ENCODE results near the gene FETUB.

FETUB gene

GRCh38 chr3:186617036-186617946, 22.9 kb upstream of the FETUB start:
- no peaks in the 10 kb centered on the region for H3K27me3 ChIP-seq (ENCODE audit: control insufficient read depth, insufficient read depth, low read length)
- H3K9ac ChIP-seq (ENCODE audit: low read length), result no peak overlapping the region
- no peaks in the 10 kb centered on the region for H3K4me1 ChIP-seq (ENCODE audit: control insufficient read depth, insufficient read depth, low read length)
- H3K27ac ChIP-seq (ENCODE audit: low read depth, low read length), result no peak overlapping the region
- H3K4me3 ChIP-seq (ENCODE audit: low read length), result peak overlapping the region; percentile 46
- no peaks in the 10 kb centered on the region for H3K36me3 ChIP-seq (ENCODE audit: control insufficient read depth, insufficient read depth, low read length)

GRCh38 chr3:186618318-186618938, 21.8 kb upstream of the FETUB start:
- H3K27ac ChIP-seq (ENCODE audit: low read depth, low read length), result no peak overlapping the region
- no peak overlapping the region for H3K4me3 ChIP-seq (ENCODE audit: low read length)
- H3K27me3 ChIP-seq (ENCODE audit: control insufficient read depth, insufficient read depth, low read length), result no peaks in the 10 kb centered on the region
- H3K36me3 ChIP-seq (ENCODE audit: control insufficient read depth, insufficient read depth, low read length), result no peaks in the 10 kb centered on the region
- no peak overlapping the region for H3K9ac ChIP-seq (ENCODE audit: low read length)
- H3K4me1 ChIP-seq (ENCODE audit: control insufficient read depth, insufficient read depth, low read length), result no peaks in the 10 kb centered on the region

- Histone ChIP-seq H3K9ac (ENCODE audit: low read length) (no peak overlapping the region), H3K27me3 (ENCODE audit: control insufficient read depth, insufficient read depth, low read length) (no peaks in the 10 kb centered on the region), H3K4me3 (ENCODE audit: low read length) (no peak overlapping the region), H3K36me3 (ENCODE audit: control insufficient read depth, insufficient read depth, low read length) (no peaks in the 10 kb centered on the region), H3K27ac (ENCODE audit: low read depth, low read length) (no peak overlapping the region), H3K4me1 (ENCODE audit: control insufficient read depth, insufficient read depth, low read length) (no peaks in the 10 kb centered on the region)
Observed at GRCh38 chr3:186619787-186620212, 20.4 kb upstream of the FETUB start.

- Histone ChIP-seq H3K4me1 (ENCODE audit: control insufficient read depth, insufficient read depth, low read length) (no peaks in the 10 kb centered on the region), H3K4me3 (ENCODE audit: low read length) (no peak overlapping the region), H3K9ac (ENCODE audit: low read length) (no peak overlapping the region), H3K27ac (ENCODE audit: low read depth, low read length) (no peak overlapping the region), H3K36me3 (ENCODE audit: control insufficient read depth, insufficient read depth, low read length) (no peaks in the 10 kb centered on the region), H3K27me3 (ENCODE audit: control insufficient read depth, insufficient read depth, low read length) (no peaks in the 10 kb centered on the region)
Observed at GRCh38 chr3:186620213-186621092, 19.7 kb upstream of the FETUB start.

GRCh38 chr3:186621894-186622650, 18.1 kb upstream of the FETUB start:
- H3K36me3 ChIP-seq (ENCODE audit: control insufficient read depth, insufficient read depth, low read length), result no peaks in the 10 kb centered on the region
- H3K27me3 ChIP-seq (ENCODE audit: control insufficient read depth, insufficient read depth, low read length), result no peaks in the 10 kb centered on the region

GRCh38 chr3:186622651-186623310, 17.4 kb upstream of the FETUB start:
- Histone ChIP-seq H3K36me3 (ENCODE audit: control insufficient read depth, insufficient read depth, low read length) (no peaks in the 10 kb centered on the region), H3K9ac (ENCODE audit: low read length) (no peak overlapping the region), H3K4me1 (ENCODE audit: control insufficient read depth, insufficient read depth, low read length) (no peaks in the 10 kb centered on the region), H3K27ac (ENCODE audit: low read depth, low read length) (no peak overlapping the region), H3K4me3 (ENCODE audit: low read length) (no peak overlapping the region), H3K27me3 (ENCODE audit: control insufficient read depth, insufficient read depth, low read length) (no peaks in the 10 kb centered on the region)

More at GRCh38 chr3:186621894-186622650, 18.1 kb upstream of the FETUB start:
- H3K4me3 ChIP-seq (ENCODE audit: low read length), result no peak overlapping the region
- H3K27ac ChIP-seq (ENCODE audit: low read depth, low read length), result no peak overlapping the region
- H3K4me1 ChIP-seq (ENCODE audit: control insufficient read depth, insufficient read depth, low read length), result no peaks in the 10 kb centered on the region
- no peak overlapping the region for H3K9ac ChIP-seq (ENCODE audit: low read length)

GRCh38 chr3:186624598-186624997, 15.6 kb upstream of the FETUB start:
- H3K9ac ChIP-seq (ENCODE audit: low read length), result no peak overlapping the region
- no peaks in the 10 kb centered on the region for H3K4me1 ChIP-seq (ENCODE audit: control insufficient read depth, insufficient read depth, low read length)
- no peak overlapping the region for H3K27ac ChIP-seq (ENCODE audit: low read depth, low read length)
- no peak overlapping the region for H3K4me3 ChIP-seq (ENCODE audit: low read length)
- H3K36me3 ChIP-seq (ENCODE audit: control insufficient read depth, insufficient read depth, low read length), result no peaks in the 10 kb centered on the region
- H3K27me3 ChIP-seq (ENCODE audit: control insufficient read depth, insufficient read depth, low read length), result no peaks in the 10 kb centered on the region

GRCh38 chr3:186625600-186626042, 14.6 kb upstream of the FETUB start:
- Histone ChIP-seq H3K4me3 (ENCODE audit: low read length) (no peak overlapping the region), H3K4me1 (ENCODE audit: control insufficient read depth, insufficient read depth, low read length) (no peaks in the 10 kb centered on the region), H3K27ac (ENCODE audit: low read depth, low read length) (no peak overlapping the region), H3K36me3 (ENCODE audit: control insufficient read depth, insufficient read depth, low read length) (no peaks in the 10 kb centered on the region), H3K9ac (ENCODE audit: low read length) (no peak overlapping the region), H3K27me3 (ENCODE audit: control insufficient read depth, insufficient read depth, low read length) (no peaks in the 10 kb centered on the region)

- no peak overlapping the region for H3K27ac ChIP-seq (ENCODE audit: low read depth, low read length)
- H3K27me3 ChIP-seq (ENCODE audit: control insufficient read depth, insufficient read depth, low read length), result no peaks in the 10 kb centered on the region
- H3K36me3 ChIP-seq (ENCODE audit: control insufficient read depth, insufficient read depth, low read length), result no peaks in the 10 kb centered on the region
- no peak overlapping the region for H3K4me3 ChIP-seq (ENCODE audit: low read length)
- H3K4me1 ChIP-seq (ENCODE audit: control insufficient read depth, insufficient read depth, low read length), result no peaks in the 10 kb centered on the region
- H3K9ac ChIP-seq (ENCODE audit: low read length), result no peak overlapping the region
Observed at GRCh38 chr3:186626254-186626847, 13.8 kb upstream of the FETUB start.

- Histone ChIP-seq H3K9ac (ENCODE audit: low read length) (no peak overlapping the region), H3K36me3 (ENCODE audit: control insufficient read depth, insufficient read depth, low read length) (no peaks in the 10 kb centered on the region), H3K4me3 (ENCODE audit: low read length) (no peak overlapping the region), H3K4me1 (ENCODE audit: control insufficient read depth, insufficient read depth, low read length) (no peaks in the 10 kb centered on the region), H3K27me3 (ENCODE audit: control insufficient read depth, insufficient read depth, low read length) (no peaks in the 10 kb centered on the region), H3K27ac (ENCODE audit: low read depth, low read length) (no peak overlapping the region)
Observed at GRCh38 chr3:186627852-186628414, 12.3 kb upstream of the FETUB start.

GRCh38 chr3:186628756-186629155, 11.4 kb upstream of the FETUB start:
- no peaks in the 10 kb centered on the region for H3K4me1 ChIP-seq (ENCODE audit: control insufficient read depth, insufficient read depth, low read length)
- no peak overlapping the region for H3K4me3 ChIP-seq (ENCODE audit: low read length)
- H3K36me3 ChIP-seq (ENCODE audit: control insufficient read depth, insufficient read depth, low read length), result no peaks in the 10 kb centered on the region
- H3K9ac ChIP-seq (ENCODE audit: low read length), result no peak overlapping the region
- H3K27me3 ChIP-seq (ENCODE audit: control insufficient read depth, insufficient read depth, low read length), result no peaks in the 10 kb centered on the region
- H3K27ac ChIP-seq (ENCODE audit: low read depth, low read length), result no peak overlapping the region
